GM12892 (cell line): ENCODE results near the gene WWOX.

Experiments
- POLR2A ChIP-seq: IDR thresholded peaks from 2 replicates; pipeline ENCODE4 v1.6.1; 2011; ENCODE audit warnings: low read depth, low read length, control low read depth
- TAF1 ChIP-seq: IDR thresholded peaks from 2 replicates; pipeline ENCODE4 v1.6.1; 2011; ENCODE audit warnings: low read depth, mild to moderate bottlenecking, control low read depth, low read length, borderline replicate concordance

DNA sequence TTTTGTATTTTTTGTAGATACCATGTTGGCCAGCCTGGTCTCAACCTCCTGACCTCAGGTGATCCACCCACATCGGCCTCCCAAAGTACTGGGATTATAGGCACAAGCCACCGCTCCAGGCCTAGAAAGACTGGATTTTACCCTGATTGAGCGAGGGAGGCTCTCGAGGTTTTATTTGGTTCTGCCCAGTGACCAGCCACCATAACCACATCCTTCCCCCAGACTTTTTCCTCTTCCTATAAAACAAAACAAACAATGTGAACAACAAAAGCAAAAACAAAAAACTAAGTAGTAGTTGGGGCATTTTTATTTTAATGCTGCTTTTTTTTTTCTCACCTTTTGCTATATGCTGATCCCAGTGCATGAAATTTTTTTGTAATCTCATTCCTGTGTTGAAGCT, 991.5 kb downstream of the WWOX start:
- no peak for TF ChIP-seq POLR2A
- no peak for TF ChIP-seq TAF1
